Sigmoid colon (tissue), 7 donors: Measurements from ENCODE around the gene ADARB1. TPM values are rescaled to one million over a fixed set of nuclear protein-coding genes. Genes with fewer than 3 reads are reported as not detected.

Source experiments
- DNase-seq: peaks from one replicate; pipeline ENCODE4 v3.0.0-alpha.2; 2019
- H3K27ac ChIP-seq, 4 donors: fragments of 200-600 bp; sonication (generic); one replicate each; pipeline ENCODE4 v1.5.1; 2016 to 2019; ENCODE audit warnings: mild to moderate bottlenecking in 1 of 4
- H3K27me3 ChIP-seq, 3 donors: fragments of 200-600 bp; sonication (generic); one replicate each; pipeline ENCODE4 v1.5.1; 2019; ENCODE audit warnings: mild to moderate bottlenecking in 1 of 3
- H3K36me3 ChIP-seq, 4 donors: fragments of 200-600 bp; sonication (generic); one replicate each; pipeline ENCODE4 v1.5.1; 2016 to 2019
- H3K4me1 ChIP-seq, 4 donors: fragments of 200-600 bp; sonication (generic); one replicate each; pipeline ENCODE4 v1.5.1; 2017 to 2019
- H3K4me3 ChIP-seq, 4 donors: fragments of 200-600 bp; sonication (generic); one replicate each; pipeline ENCODE4 v1.5.1; 2017 to 2019; ENCODE audit warnings: mild to moderate bottlenecking in 2 of 4, moderate library complexity in 1 of 4
- H3K9me3 ChIP-seq, 4 donors: fragments of 200-600 bp in 3 of 4; sonication (generic) in 3 of 4; one replicate each; pipeline versions ENCODE4 v1.5.1 to v1.6.1; 2013 to 2019
- EP300 ChIP-seq, 4 donors: sonication (generic); formaldehyde crosslinking; IDR thresholded peaks; one replicate each; pipeline ENCODE4 v1.6.1; 2017; ENCODE audit warnings: antibody characterized with exemption in 4 of 4
- POLR2A ChIP-seq, 2 donors: fragments of 450-650 bp; IDR thresholded peaks; one replicate each; pipeline ENCODE4 v1.6.1; 2016; ENCODE audit warnings: antibody characterized with exemption in 2 of 2, mild to moderate bottlenecking in 2 of 2, moderate library complexity in 2 of 2
- POLR2AphosphoS5 ChIP-seq, 4 donors: sonication (generic); formaldehyde crosslinking; IDR thresholded peaks; one replicate each; pipeline ENCODE4 v1.6.1; 2017; ENCODE audit warnings: antibody characterized with exemption in 4 of 4
- WGBS, 2 donors: extraction: QIAGEN DNeasy Blood & Tissue Kit; methylation state at CpG; one replicate each; pipeline ENCODE4 v1.1.7; 2013; 5-methylcytosine and 5-hydroxymethylcytosine counted together
- intact Hi-C: fragments of 100-400 bp; cut with DNase I; formaldehyde crosslinking; loops from one replicate; pipeline ENCODE4 v1.15.1; 2023
- polyA plus RNA-seq, 3 donors: library from polyadenylated mRNA; stranded (reverse); fragments of 200-250 nt; gene quantifications; one replicate each; pipeline ENCODE4 v1.2.3, GENCODE V29; 2013
- total RNA-seq, 4 donors: library from RNA; depleted of rRNA; stranded (reverse); fragments of >200 nt; gene quantifications; one replicate each; pipeline ENCODE4 v1.1.0, GENCODE V29; 2016
- TF ChIP-seq, protein P1 (sequence below), 4 experiments: fragments of 450-650 bp in 3 of 4; fragments of 200-600 bp in 1 of 4; IDR thresholded peaks; one replicate each; pipeline ENCODE4 v1.5.1; 2016 to 2019; ENCODE audit warnings: antibody characterized with exemption in 4 of 4, mild to moderate bottlenecking in 3 of 4, moderate library complexity in 2 of 4
- donor health status: healthy with polysubstance abuse.
- donor health status: Bipolar disorder and iron deficiency.
- donor health status: healthy.

ADARB1 gene
- total and polyA plus RNA-seq, 7 donors = 0.92 to 102 (median 41.3) TPM

DNA sequence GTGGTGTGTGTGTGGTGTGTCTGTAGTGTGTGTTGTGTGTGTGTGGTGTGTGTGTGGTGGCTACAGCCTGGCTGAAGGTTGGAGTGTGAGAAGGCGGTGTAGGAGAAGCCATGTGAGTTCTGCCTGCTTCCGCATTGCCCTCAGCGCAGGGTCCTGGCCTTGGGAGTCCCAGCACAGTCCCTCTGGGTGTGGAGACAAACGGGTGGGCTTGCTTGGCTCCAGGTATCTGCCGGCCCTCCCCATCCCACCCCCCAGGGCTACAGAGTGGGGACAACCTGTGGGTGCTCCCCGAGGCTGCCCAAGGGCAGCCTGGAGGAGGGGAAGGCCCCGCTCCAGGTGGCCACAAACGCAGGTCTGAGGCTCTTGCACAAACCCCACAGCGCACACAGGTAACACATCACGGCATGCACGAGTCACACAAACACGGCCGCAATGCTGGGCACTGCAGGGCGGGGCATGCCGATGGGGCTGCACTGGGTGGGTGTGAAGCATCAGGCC, 31.7 kb upstream of the ADARB1 start:
- intact Hi-C loops = no loop called here
- 56 to 79% methylated on average over 15 of the region's 15 CpGs for WGBS, 2 donors
- Histone ChIP-seq H3K27me3 (no peaks in the 10 kb centered on the region), H3K4me3 (no peak overlapping the region), H3K4me1 (peaks cover 0 to 16% (median 12%) of the 10 kb centered on the region in 4 donors), H3K36me3 (no peaks in the 10 kb centered on the region), H3K27ac (no peak overlapping the region), H3K9me3 (peaks cover 0 to 7% (median under 1%) of the 10 kb centered on the region in 4 donors)
- TF ChIP-seq EP300 (IDR thresholded peaks at IDR 0.05) (no peak), POLR2A (IDR thresholded peaks at IDR 0.05) (no peak), POLR2AphosphoS5 (IDR thresholded peaks at IDR 0.05) (no peak)
- TF ChIP-seq, protein P1, sequence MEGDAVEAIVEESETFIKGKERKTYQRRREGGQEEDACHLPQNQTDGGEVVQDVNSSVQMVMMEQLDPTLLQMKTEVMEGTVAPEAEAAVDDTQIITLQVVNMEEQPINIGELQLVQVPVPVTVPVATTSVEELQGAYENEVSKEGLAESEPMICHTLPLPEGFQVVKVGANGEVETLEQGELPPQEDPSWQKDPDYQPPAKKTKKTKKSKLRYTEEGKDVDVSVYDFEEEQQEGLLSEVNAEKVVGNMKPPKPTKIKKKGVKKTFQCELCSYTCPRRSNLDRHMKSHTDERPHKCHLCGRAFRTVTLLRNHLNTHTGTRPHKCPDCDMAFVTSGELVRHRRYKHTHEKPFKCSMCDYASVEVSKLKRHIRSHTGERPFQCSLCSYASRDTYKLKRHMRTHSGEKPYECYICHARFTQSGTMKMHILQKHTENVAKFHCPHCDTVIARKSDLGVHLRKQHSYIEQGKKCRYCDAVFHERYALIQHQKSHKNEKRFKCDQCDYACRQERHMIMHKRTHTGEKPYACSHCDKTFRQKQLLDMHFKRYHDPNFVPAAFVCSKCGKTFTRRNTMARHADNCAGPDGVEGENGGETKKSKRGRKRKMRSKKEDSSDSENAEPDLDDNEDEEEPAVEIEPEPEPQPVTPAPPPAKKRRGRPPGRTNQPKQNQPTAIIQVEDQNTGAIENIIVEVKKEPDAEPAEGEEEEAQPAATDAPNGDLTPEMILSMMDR (IDR thresholded peaks at IDR 0.05) = no peak
- DNase-seq = peak; percentile 61

DNA sequence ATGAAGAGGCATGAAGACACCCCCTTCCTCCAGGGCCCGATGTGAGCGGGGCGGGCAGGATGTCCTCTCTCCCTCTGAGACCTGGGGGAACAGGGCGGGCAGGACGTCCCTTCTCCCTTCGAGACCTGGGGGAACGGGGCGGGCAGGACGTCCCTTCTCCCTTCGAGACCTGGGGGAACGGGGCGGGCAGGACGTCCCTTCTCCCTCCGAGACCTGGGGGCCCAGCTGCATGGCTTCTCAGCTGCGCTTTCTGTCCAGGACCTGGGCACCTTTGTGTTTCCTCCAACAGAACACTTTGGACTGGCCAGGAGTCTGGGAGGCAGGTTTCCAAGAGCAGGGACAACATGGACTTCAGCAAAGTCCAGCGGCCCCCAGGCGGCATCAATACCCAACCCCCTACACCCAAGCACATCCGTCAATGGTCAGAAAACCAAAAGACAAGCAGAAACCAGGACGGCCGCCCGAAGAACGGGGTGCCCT, 30.8 kb upstream of the ADARB1 start:
- no peak for TF ChIP-seq EP300 (IDR thresholded peaks at IDR 0.05)
- TF ChIP-seq POLR2A (IDR thresholded peaks at IDR 0.05) = no peak
- TF ChIP-seq, protein P1 (IDR thresholded peaks at IDR 0.05) = no peak
- no peak for TF ChIP-seq POLR2AphosphoS5 (IDR thresholded peaks at IDR 0.05)
- peaks cover 0 to 16% (median 12%) of the 10 kb centered on the region in 4 donors for H3K4me1 ChIP-seq
- H3K27me3 ChIP-seq = no peaks in the 10 kb centered on the region
- intact Hi-C loops = no loop called here
- H3K4me3 ChIP-seq = no peak overlapping the region
- peaks cover 0 to 7% (median under 1%) of the 10 kb centered on the region in 4 donors for H3K9me3 ChIP-seq
- DNase-seq = peak; percentile 59
- H3K27ac ChIP-seq = no peak overlapping the region
- 84 to 86% methylated on average over 22 of the region's 22 CpGs for WGBS, 2 donors
- no peaks in the 10 kb centered on the region for H3K36me3 ChIP-seq

DNA sequence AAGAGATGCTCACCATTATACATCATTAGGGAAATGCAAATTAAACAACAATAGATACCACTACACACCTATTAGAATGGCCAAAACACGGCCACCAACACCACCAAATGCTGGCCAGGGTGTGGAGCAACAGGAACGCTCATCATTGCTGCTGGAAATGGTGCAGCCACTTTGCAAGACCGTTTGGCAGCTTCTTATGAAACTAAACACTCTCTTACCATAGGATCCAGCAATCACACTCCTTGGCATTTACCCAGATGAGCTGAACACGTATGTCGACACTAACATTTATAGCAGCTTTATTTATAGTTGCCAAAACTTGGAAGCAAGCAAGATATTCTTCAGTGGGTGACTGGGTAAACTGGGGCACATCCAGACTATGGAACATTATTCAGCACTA, 28.9 kb upstream of the ADARB1 start:
- DNase-seq = no peak
- Histone ChIP-seq H3K4me1 (peaks cover 0 to 18% (median 12%) of the 10 kb centered on the region in 4 donors), H3K4me3 (no peak overlapping the region), H3K27me3 (no peaks in the 10 kb centered on the region), H3K36me3 (no peaks in the 10 kb centered on the region), H3K9me3 (peaks cover 0 to 7% (median under 1%) of the 10 kb centered on the region in 4 donors), H3K27ac (no peak overlapping the region)
- TF ChIP-seq, protein P1 (IDR thresholded peaks at IDR 0.05) = no peak
- TF ChIP-seq EP300 (IDR thresholded peaks at IDR 0.05) (no peak), POLR2AphosphoS5 (IDR thresholded peaks at IDR 0.05) (no peak), POLR2A (IDR thresholded peaks at IDR 0.05) (no peak)
- intact Hi-C loops = no loop called here
- 52 to 69% methylated on average over 5 of the region's 5 CpGs for WGBS, 2 donors

DNA sequence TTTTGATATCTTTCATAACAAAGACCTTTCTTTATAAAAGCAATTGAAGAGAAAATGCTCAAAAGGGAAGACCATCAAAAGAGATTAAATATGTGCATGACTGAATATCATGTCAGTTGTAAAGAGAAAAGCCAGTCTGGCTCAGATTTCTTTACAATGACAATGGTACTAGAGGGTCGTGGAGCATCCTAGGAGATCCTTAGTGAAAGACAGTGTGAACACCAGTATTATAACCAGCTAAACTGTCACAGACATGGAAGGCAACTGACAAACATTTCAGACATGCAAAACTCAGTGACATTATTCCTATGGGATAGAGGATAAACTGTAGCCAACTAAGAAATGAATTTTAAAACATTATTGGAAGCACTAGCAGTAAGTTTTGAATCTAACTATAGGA, 27.1 kb upstream of the ADARB1 start:
- 76 to 87% methylated on average over 1 of the region's 1 CpG for WGBS, 2 donors
- intact Hi-C loops = no loop called here

More for the DNA sequence above, 27.1 kb upstream of the ADARB1 start:
- no peaks in the 10 kb centered on the region for H3K36me3 ChIP-seq
- no peak overlapping the region for H3K4me3 ChIP-seq
- TF ChIP-seq POLR2AphosphoS5 (IDR thresholded peaks at IDR 0.05) (no peak), EP300 (IDR thresholded peaks at IDR 0.05) (no peak), POLR2A (IDR thresholded peaks at IDR 0.05) (no peak)
- TF ChIP-seq, protein P1 (IDR thresholded peaks at IDR 0.05) = no peak
- peak overlapping the region in 1 of 4 donors; percentile 87 for H3K27ac ChIP-seq
- no peaks in the 10 kb centered on the region for H3K27me3 ChIP-seq
- peaks cover 0 to 25% (median 0%) of the 10 kb centered on the region in 4 donors for H3K4me1 ChIP-seq
- no peak for DNase-seq
- H3K9me3 ChIP-seq = peaks cover 0 to 7% (median under 1%) of the 10 kb centered on the region in 4 donors
